Stimulated activated CD4-positive, alpha-beta T cell treated with anti-CD3 and anti-CD28 coated beads, Interleukin-2, amount 100 ng/mL, for 24 hours (primary cell): ENCODE measurements around the gene RBM46.
"Not testable (repeated sequence)": the region's sequence is repeated elsewhere in the genome, so short reads cannot be mapped to it uniquely, and the experiment has no call there.

Experiments used
- DNase-seq, 2 donors: peaks; one replicate each; pipeline ENCODE4 v3.0.0-alpha.2; 2020

The RBM46 gene

GRCh38 chr4:154838694-154839093 is 57.6 kb downstream of the RBM46 start:
- no peak for DNase-seq

- no peak for DNase-seq
Measured at GRCh38 chr4:154854362-154854761, 73.3 kb downstream of the RBM46 start.

GRCh38 chr4:154858166-154858565 is 77.1 kb downstream of the RBM46 start:
- DNase-seq, result no peak

DNA sequence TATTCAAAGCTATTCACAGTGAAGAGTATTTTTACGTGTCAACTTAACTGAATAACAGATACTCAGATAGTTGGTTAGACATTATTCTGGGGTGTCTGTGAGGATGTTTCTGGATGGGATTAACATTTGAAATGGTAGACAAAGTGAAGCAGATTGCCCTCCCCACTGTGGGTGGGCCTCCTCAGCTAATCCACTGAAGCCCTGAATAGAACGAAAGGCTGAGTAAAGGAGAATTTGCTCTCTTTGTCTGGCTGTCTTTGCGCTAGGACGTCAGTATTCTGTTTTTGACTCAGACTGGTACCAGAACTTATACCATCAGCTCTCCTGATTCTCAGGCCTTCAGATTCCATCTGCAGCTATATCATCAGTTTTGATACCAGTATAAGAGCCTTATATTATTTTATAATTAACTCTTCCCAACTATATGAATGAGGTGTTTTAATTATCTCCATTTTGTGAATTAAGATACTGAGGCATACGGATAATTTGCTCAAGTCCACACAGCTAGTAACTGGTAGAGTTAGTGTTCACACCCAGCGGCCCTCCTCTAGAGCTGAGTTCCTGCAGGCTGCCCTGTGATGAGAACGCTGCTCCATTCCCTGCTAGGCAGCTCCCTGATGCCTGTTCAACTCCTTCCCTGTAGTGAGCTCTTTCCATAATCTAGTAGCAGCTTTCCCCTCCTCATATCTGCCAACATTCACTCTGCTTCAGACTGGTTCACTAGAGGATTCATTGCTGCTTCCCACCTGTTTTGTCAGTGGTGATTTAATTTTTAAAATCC is 87.5 kb downstream of the RBM46 start:
- no peak for DNase-seq

DNA sequence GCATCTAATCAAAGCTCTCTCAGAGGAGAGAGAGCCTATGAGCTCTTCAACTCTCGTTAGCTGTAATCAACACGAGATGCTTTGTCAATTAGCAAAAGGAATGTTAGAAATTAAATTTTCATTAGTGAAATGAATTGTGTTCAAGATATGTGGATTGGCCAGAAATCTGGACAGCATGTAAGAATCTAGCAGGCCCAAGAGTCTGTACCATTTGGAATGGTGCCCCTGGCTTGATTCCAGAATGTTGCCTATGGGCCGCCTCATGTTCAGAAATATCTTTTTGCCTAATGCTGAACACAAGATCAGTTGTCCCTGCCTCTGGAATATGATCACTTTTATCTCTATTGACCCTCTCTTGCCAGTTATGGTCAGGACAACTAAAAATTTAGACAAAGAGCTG is 88.2 kb downstream of the RBM46 start:
- no peak for DNase-seq

DNA sequence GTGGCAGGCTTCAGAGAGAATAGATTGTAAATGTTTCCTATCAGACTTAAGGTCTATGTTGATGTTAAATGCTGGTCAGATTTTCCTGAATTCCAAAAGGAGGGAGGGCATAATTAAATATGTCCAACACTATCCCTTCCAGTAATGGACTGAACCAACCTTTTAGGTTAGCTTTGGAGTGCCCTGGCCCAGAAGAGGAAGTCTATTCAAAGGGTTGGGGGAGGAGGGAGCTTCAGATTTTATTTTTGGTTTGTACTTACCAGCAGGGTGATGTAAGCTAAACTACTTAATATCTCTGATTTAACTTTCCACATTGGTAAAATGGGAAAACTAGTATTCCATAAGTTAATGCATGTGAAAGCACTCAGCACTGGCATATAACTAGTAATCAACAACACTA is 91.1 kb downstream of the RBM46 start:
- no peak for DNase-seq

DNA sequence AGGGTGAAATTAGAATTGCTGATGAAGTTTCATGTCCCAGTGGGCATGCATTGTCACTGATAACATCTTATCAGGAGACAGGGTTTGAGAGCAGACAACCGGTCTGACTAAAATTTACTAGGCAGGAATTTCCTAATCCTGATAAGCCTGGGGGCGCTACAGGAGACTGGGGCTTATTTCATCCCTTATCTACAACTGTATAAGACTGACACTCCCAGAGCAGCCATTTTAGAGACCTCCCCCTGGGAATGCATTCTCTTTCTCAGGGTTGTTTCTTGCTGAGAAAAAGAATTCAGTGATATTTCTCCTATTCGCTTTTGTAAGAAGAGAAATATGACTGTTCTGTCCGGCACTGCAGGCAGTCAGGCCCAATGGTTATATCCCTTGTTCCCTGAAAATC is 93.0 kb downstream of the RBM46 start:
- not testable (repeated sequence) for DNase-seq

GRCh38 chr4:154877110-154877760 is 96.2 kb downstream of the RBM46 start:
- no peak for DNase-seq
